Psoas muscle (tissue), 8 donors: Measurements from ENCODE around the gene MARK3. TPM values are rescaled to one million over a fixed set of nuclear protein-coding genes. Genes with fewer than 3 reads are reported as not detected.

Experiments used
- ATAC-seq, 4 donors: fragments of 200-7000 bp; cut with Tn5 transposase; one replicate each; pipeline ENCODE4 v1.9.1; 2020; ENCODE audit warnings: moderate library complexity in 3 of 4, mild to moderate bottlenecking in 2 of 4
- DNase-seq, 2 donors: peaks; one replicate each; pipeline ENCODE4 v3.0.0-alpha.2; 2020
- H3K27ac ChIP-seq: fragments of 200-600 bp; one replicate; pipeline ENCODE4 v1.8.0; 2022
- H3K27me3 ChIP-seq, 3 donors: fragments of 200-600 bp in 1 of 3; one replicate each; pipeline versions ENCODE4 v1.6.1 to v1.8.0; 2013 to 2022; ENCODE audit warnings: low read length in 2 of 3, mild to moderate bottlenecking in 2 of 3, moderate library complexity in 1 of 3; ENCODE audit not compliant: insufficient read depth in 3 of 3
- H3K36me3 ChIP-seq, 2 donors: fragments of 200-600 bp in 1 of 2; one replicate each; pipeline versions ENCODE4 v1.6.1 to v1.8.0; 2013 to 2022; ENCODE audit warnings: low read depth in 1 of 2, mild to moderate bottlenecking in 1 of 2, moderate library complexity in 1 of 2; ENCODE audit not compliant: insufficient read depth in 1 of 2
- H3K4me1 ChIP-seq: fragments of 200-600 bp; one replicate; pipeline ENCODE4 v1.8.0; 2022
- H3K4me3 ChIP-seq: fragments of 200-600 bp; one replicate; pipeline ENCODE4 v1.8.0; 2022; ENCODE audit warnings: mild to moderate bottlenecking
- H3K9me3 ChIP-seq: fragments of 200-600 bp; one replicate; pipeline ENCODE4 v1.8.0; 2022
- CTCF ChIP-seq: fragments of 200-600 bp; IDR thresholded peaks from one replicate; pipeline ENCODE4 v1.8.0; 2022; ENCODE audit warnings: antibody characterized with exemption
- WGBS, 3 donors: extraction: QIAGEN DNeasy Blood & Tissue Kit; methylation state at CpG; one replicate each; pipeline versions ENCODE4 v1.1.6 to v1.1.7; 2013; 5-methylcytosine and 5-hydroxymethylcytosine counted together
- intact Hi-C, 2 donors: fragments of 100-400 bp; cut with DNase I; formaldehyde crosslinking; loops; one replicate each; pipeline versions ENCODE4 v1.11.0 to v1.14.2; 2022
- polyA plus RNA-seq, 3 donors: library from polyadenylated mRNA; stranded (reverse); fragments of 200-250 nt; gene quantifications; one replicate each; pipeline ENCODE4 v1.2.3, GENCODE V29; 2013
- total RNA-seq, 4 donors: library from RNA; stranded (reverse); fragmentation: NEBNext Ultra II Directional in 2 of 4; extraction: Animal tissue kit (Norgen Biotek cat#: 25700) in 2 of 4; gene quantifications; one replicate each; pipeline versions ENCODE4 v1.2.1 to v1.2.4, GENCODE V29; 2021 to 2023
- donor health status: healthy with polysubstance abuse.
- donor health status: DM: no; HTN: no; CAD: no; lungs with moderate emphysema.
- donor health status: Bipolar disorder and iron deficiency.
- donor health status: healthy.
- donor health status: DM: yes; HTN: yes; CAD: no.
- donor health status: DM: no; HTN: no; CAD: no.
- donor health status: DM: no; HTN: no; CAD: no.
- donor health status: DM: yes; HTN: yes; CAD: no.

MARK3 gene
- total and polyA plus RNA-seq, 7 donors: 46.1 to 89.2 (median 63.9) TPM

DNA sequence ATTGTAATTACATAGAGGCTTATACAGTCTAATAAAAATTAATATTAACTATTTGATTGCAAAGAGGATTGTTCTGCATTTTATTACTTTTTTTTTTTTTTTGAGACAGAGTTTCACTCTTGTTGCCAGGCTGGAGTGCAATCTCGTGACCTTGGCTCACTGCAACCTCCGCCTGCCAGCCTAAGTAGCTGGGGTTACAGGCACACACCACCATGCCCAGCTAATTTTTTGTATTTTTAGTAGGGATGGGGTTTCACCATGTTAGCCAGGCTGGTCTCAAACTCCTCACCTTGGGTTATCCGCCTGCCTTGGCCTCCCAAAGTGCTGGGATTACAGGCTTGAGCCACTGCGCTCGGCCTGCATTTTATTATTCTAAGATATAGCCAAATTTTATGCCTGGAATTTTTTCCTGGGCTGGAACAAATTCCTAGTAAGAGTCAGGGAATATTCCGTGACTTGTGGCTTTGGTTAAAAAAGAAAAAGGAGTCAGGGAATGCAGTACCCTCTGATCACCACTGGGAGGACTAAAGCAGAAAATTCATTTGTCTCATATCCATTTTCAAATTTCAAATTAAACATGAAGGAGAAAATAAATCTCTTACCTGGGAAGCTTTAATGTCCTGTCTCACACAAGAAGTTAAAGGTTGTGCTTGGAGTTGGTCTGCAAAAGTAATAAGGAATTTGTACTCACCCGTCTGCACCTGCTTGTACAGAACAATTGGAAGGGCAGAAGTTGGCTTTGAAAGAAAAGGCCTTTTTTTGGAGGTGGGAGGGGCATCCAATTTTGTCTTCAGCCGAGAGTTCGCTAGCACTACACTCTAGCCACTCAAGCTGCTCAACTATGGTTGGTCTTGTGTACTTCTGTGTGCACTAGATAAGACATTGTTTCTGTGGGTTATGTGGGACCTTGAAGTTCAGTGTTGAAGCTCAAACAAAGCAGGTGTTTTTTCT, 8.7 kb downstream of the MARK3 start:
- WGBS, 3 donors: 18 to 27% (median 18%) methylated on average over 9 of the region's 9 CpGs
- TF ChIP-seq CTCF: peak; percentile 82
- no peaks in the 10 kb centered on the region for H3K27me3 ChIP-seq
- H3K9me3 ChIP-seq: no peaks in the 10 kb centered on the region
- peak overlapping the region; percentile 15 for H3K4me3 ChIP-seq
- H3K27ac ChIP-seq: peak overlapping the region; percentile 75
- H3K4me1 ChIP-seq: peaks cover 69% of the 10 kb centered on the region
- no peaks in the 10 kb centered on the region for H3K36me3 ChIP-seq
- peak; percentile 40 to 67 (median 51) for ATAC-seq
- DNase-seq: no peak
- intact Hi-C loops: loop anchor here in 1 of 2 donors (5.0 kb wide), 1 partner anchor 48 kb away; no protein-coding TSS in a partner anchor

DNA sequence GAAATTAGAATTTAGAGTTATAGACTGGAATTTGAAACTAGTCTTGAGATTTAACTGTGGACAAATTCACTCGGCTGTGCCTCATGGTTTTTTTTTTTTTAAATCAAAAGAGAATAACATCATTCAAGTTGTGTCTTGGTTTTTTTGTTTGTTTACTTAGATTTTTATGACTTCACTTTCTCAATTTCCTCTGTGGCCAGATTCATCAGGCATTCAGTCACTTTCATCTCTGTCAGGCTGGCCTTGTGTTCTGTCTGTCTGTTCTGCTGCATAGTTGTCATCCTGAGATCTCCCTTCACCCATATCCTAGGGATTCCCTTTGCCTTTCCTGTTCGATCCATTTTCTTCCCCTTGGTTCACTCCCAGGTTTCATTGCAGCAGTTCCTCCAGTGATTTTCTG, 10.0 kb downstream of the MARK3 start:
- no peaks in the 10 kb centered on the region for H3K9me3 ChIP-seq
- H3K4me3 ChIP-seq: no peak overlapping the region
- WGBS, 3 donors: 44 to 74% (median 44%) methylated on average over 2 of the region's 2 CpGs
- H3K4me1 ChIP-seq: peaks cover 79% of the 10 kb centered on the region
- intact Hi-C loops: loop anchor here in 1 of 2 donors (5.0 kb wide), 1 partner anchor 97 kb away; no protein-coding TSS in a partner anchor
- H3K27ac ChIP-seq: peak overlapping the region; percentile 75
- H3K36me3 ChIP-seq: no peaks in the 10 kb centered on the region
- DNase-seq: no peak
- no peak for ATAC-seq
- no peaks in the 10 kb centered on the region for H3K27me3 ChIP-seq
- no peak for TF ChIP-seq CTCF

DNA sequence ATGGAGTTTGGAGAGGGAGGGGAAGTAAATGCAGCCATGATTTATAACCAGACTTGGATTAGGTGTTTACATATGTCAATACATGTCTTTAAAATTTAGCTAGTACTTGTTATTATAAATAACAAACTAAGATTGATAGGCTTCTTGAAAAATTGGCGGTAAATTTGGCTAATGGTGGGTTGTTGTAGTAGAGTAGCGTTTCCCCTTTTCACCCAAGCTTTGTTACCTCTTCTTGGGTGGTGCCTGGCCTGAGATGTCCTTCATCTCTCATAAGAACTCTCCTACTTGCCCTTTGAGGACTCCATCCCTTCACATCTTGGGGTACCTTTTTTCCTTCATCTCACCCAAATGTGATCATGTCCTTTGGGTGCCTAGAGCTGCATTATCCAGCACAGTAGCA, 11.2 kb downstream of the MARK3 start:
- Histone ChIP-seq H3K4me3 (peak overlapping the region; percentile 9), H3K4me1 (peaks cover 84% of the 10 kb centered on the region), H3K36me3 (no peaks in the 10 kb centered on the region), H3K9me3 (no peaks in the 10 kb centered on the region), H3K27me3 (no peaks in the 10 kb centered on the region), H3K27ac (peak overlapping the region; percentile 75)
- no peak for ATAC-seq
- intact Hi-C loops: loop anchor here in 1 of 2 donors (5.0 kb wide), 1 partner anchor 96 kb away; no protein-coding TSS in a partner anchor
- 94 to 99% (median 98%) methylated on average over 2 of the region's 2 CpGs for WGBS, 3 donors
- DNase-seq: no peak
- no peak for TF ChIP-seq CTCF

DNA sequence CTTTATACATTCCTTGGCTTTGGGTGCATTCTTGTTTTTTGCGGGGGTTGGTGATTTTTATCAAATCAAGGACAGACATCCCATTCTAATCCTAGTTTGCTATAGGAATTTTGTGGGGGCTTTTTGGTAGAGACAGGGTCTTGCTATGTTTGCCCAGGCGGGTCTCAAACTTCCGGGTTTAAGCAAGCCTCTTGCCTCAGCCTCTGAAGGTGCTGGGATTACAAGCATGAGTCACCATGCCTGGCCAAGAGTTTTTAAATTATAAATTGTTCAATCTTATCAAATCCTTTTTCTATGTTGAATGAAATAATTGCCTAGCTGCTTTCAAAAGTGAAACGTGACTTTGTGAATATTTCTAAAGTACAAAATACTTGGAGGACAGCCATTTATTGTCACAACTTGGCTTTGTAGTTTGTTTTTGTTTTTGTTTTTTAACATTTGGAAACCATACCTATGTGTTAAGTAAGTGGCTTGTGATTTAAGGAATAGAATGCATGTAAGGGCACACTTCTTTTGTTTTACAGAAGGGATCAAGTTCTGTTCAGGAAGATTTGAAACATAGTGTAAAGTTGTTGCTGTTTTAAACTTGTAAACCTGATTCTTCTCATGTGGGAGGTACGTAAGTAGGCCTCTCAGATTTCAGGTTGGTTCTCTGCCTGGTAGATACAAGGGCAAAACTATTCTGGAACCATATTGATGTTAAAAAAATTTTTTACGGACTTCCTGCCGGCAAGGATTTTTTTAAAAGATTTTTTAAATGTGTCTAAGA, 13.4 kb downstream of the MARK3 start:
- Histone ChIP-seq H3K27ac (peak overlapping the region; percentile 83), H3K36me3 (no peaks in the 10 kb centered on the region), H3K4me1 (peaks cover 79% of the 10 kb centered on the region), H3K4me3 (peak overlapping the region; percentile 43), H3K9me3 (no peaks in the 10 kb centered on the region), H3K27me3 (no peaks in the 10 kb centered on the region)
- intact Hi-C loops: loop anchor here in 1 of 2 donors (5.0 kb wide), 1 partner anchor 94 kb away; no protein-coding TSS in a partner anchor
- DNase-seq (no peak), ATAC-seq (peak; percentile 60 to 65 (median 63))
- no peak for TF ChIP-seq CTCF
- 34 to 42% (median 42%) methylated on average over 7 of the region's 7 CpGs for WGBS, 3 donors
